ENCODE measurements around the gene MBNL1.

DNA sequence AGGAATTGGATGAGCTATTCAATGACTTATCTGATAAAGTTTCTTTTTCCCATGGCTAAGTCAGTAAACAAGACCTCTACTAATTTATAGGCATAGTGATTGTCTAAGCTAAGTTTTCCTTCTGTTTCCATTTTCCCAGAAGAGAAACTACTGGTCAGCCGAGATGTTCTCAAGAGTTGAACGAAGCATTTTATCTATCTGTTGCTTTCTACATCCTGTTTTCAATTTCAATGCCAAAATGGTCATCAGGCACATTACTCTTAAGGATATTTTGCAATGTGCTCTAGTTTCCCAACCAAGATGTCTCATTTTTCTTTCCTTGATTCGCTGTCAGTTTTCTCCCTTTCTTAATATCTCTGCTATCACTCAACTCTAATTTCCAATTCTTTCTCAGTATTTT, 228.7 kb downstream of the MBNL1 start:
- no peak for TF ChIP-seq PPARA (CRISPR knock-in tag; IDR thresholded peaks at IDR 0.05; ENCODE audit: borderline replicate concordance)
- TF ChIP-seq ZFP30 (CRISPR knock-in tag; IDR thresholded peaks at IDR 0.05), result no peak
- TF ChIP-seq RARB (CRISPR knock-in tag; IDR thresholded peaks at IDR 0.05), result no peak
- no peak for TF ChIP-seq GLIS3 (CRISPR knock-in tag; IDR thresholded peaks at IDR 0.05)
- TF ChIP-seq, protein P1, sequence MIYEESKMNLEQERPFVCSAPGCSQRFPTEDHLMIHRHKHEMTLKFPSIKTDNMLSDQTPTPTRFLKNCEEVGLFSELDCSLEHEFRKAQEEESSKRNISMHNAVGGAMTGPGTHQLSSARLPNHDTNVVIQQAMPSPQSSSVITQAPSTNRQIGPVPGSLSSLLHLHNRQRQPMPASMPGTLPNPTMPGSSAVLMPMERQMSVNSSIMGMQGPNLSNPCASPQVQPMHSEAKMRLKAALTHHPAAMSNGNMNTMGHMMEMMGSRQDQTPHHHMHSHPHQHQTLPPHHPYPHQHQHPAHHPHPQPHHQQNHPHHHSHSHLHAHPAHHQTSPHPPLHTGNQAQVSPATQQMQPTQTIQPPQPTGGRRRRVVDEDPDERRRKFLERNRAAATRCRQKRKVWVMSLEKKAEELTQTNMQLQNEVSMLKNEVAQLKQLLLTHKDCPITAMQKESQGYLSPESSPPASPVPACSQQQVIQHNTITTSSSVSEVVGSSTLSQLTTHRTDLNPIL (CRISPR knock-in tag; IDR thresholded peaks at IDR 0.05; ENCODE audit: low read depth), result no peak
- no peak for TF ChIP-seq OSR1 (CRISPR knock-in tag; IDR thresholded peaks at IDR 0.05)
- no peak for TF ChIP-seq ZNF565 (CRISPR knock-in tag; conservative IDR thresholded peaks at IDR 0.05; ENCODE audit: low read depth)
- no peak for TF ChIP-seq ZFP3 (CRISPR knock-in tag; IDR thresholded peaks at IDR 0.05)
- TF ChIP-seq BACH2 (CRISPR knock-in tag; IDR thresholded peaks at IDR 0.05; ENCODE audit: borderline replicate concordance), result no peak
- TF ChIP-seq, protein P2, sequence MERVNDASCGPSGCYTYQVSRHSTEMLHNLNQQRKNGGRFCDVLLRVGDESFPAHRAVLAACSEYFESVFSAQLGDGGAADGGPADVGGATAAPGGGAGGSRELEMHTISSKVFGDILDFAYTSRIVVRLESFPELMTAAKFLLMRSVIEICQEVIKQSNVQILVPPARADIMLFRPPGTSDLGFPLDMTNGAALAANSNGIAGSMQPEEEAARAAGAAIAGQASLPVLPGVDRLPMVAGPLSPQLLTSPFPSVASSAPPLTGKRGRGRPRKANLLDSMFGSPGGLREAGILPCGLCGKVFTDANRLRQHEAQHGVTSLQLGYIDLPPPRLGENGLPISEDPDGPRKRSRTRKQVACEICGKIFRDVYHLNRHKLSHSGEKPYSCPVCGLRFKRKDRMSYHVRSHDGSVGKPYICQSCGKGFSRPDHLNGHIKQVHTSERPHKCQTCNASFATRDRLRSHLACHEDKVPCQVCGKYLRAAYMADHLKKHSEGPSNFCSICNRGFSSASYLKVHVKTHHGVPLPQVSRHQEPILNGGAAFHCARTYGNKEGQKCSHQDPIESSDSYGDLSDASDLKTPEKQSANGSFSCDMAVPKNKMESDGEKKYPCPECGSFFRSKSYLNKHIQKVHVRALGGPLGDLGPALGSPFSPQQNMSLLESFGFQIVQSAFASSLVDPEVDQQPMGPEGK (CRISPR knock-in tag; IDR thresholded peaks at IDR 0.05; ENCODE audit: borderline replicate concordance), result no peak
- TF ChIP-seq, protein P3, sequence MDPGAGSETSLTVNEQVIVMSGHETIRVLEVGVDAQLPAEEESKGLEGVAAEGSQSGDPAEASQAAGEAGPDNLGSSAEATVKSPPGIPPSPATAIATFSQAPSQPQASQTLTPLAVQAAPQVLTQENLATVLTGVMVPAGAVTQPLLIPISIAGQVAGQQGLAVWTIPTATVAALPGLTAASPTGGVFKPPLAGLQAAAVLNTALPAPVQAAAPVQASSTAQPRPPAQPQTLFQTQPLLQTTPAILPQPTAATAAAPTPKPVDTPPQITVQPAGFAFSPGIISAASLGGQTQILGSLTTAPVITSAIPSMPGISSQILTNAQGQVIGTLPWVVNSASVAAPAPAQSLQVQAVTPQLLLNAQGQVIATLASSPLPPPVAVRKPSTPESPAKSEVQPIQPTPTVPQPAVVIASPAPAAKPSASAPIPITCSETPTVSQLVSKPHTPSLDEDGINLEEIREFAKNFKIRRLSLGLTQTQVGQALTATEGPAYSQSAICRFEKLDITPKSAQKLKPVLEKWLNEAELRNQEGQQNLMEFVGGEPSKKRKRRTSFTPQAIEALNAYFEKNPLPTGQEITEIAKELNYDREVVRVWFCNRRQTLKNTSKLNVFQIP (CRISPR knock-in tag; IDR thresholded peaks at IDR 0.05; ENCODE audit: borderline replicate concordance, low read depth), result no peak
- TF ChIP-seq CSDC2 (CRISPR knock-in tag; IDR thresholded peaks at IDR 0.05), result no peak
